Keratinocyte (primary cell): ENCODE results near the gene FAM234A. TPM values are rescaled to one million over a fixed set of nuclear protein-coding genes. Genes with fewer than 3 reads are reported as not detected.
"Not testable (repeated sequence)": the region's sequence is repeated elsewhere in the genome, so short reads cannot be mapped to it uniquely, and the experiment has no call there.

Source experiments
- DNase-seq: peaks from one replicate; pipeline ENCODE4 v3.0.0-alpha.2; 2011; ENCODE audit warnings: low read depth, missing footprints, low spot score
- FAIRE-seq: peaks from 2 replicates; lab custom pipeline; 2011; peaks lifted over from hg19 to GRCh38; lab: Jason Lieb, UNC
- H2AFZ ChIP-seq: 2 replicates; pipeline ENCODE4 v1.6.0; 2012; ENCODE audit warnings: low read length, control low read depth, inconsistent platforms; ENCODE audit not compliant: control insufficient read depth
- H3K27ac ChIP-seq: 2 replicates; pipeline ENCODE4 v1.5.1; 2011; ENCODE audit warnings: low read length; ENCODE audit not compliant: control insufficient read depth, insufficient read depth
- H3K27me3 ChIP-seq: 3 replicates; pipeline ENCODE4 v1.6.0; 2011; ENCODE audit warnings: low read length; ENCODE audit not compliant: control insufficient read depth, insufficient read depth; ENCODE audit errors: extremely low read depth
- H3K36me3 ChIP-seq, 2 experiments: 2 replicates in 1 of 2; 3 replicates in 1 of 2; pipeline ENCODE4 v1.5.1; 2011; ENCODE audit warnings: low read length in 2 of 2, mild to moderate bottlenecking in 1 of 2; ENCODE audit not compliant: control insufficient read depth in 2 of 2, insufficient read depth in 2 of 2; ENCODE audit errors: extremely low read depth in 1 of 2
- H3K4me1 ChIP-seq: 3 replicates; pipeline ENCODE4 v1.5.1; 2011; ENCODE audit warnings: low read length; ENCODE audit not compliant: control insufficient read depth, insufficient read depth; ENCODE audit errors: extremely low read depth
- H3K4me2 ChIP-seq: 3 replicates; pipeline ENCODE4 v1.6.0; 2011; ENCODE audit warnings: low read depth, low read length; ENCODE audit not compliant: control insufficient read depth, insufficient read depth; ENCODE audit errors: extremely low read depth
- H3K4me3 ChIP-seq, 3 experiments: fragments of 200-600 bp in 1 of 3; sonication (generic) in 1 of 3; 2 replicates in 2 of 3; 3 replicates in 1 of 3; pipeline ENCODE4 v1.5.1; 2011 to 2016; ENCODE audit warnings: low read length in 3 of 3, mild to moderate bottlenecking in 3 of 3, control low read depth in 2 of 3, inconsistent platforms in 1 of 3, low read depth in 1 of 3, mixed read lengths in 1 of 3, mixed run types in 1 of 3, moderate library complexity in 1 of 3; ENCODE audit not compliant: control insufficient read depth in 2 of 3, insufficient read depth in 2 of 3; ENCODE audit errors: extremely low read depth in 1 of 3
- H3K79me2 ChIP-seq: 2 replicates; pipeline ENCODE4 v1.6.0; 2012; ENCODE audit warnings: low read length; ENCODE audit not compliant: control insufficient read depth, insufficient read depth
- H3K9ac ChIP-seq: 3 replicates; pipeline ENCODE4 v1.6.0; 2011; ENCODE audit warnings: low read length; ENCODE audit not compliant: control insufficient read depth, insufficient read depth; ENCODE audit errors: extremely low read depth
- H3K9me1 ChIP-seq: 3 replicates; pipeline ENCODE4 v1.6.0; 2011; ENCODE audit warnings: low read length; ENCODE audit not compliant: control insufficient read depth, insufficient read depth; ENCODE audit errors: extremely low read depth
- H3K9me3 ChIP-seq: 2 replicates; pipeline ENCODE4 v1.5.1; 2012; ENCODE audit warnings: low read depth, low read length; ENCODE audit not compliant: control insufficient read depth
- H4K20me1 ChIP-seq: 3 replicates; pipeline ENCODE4 v1.6.0; 2011; ENCODE audit warnings: low read length; ENCODE audit not compliant: control insufficient read depth, insufficient read depth; ENCODE audit errors: extremely low read depth
- EZH2 ChIP-seq: IDR thresholded peaks from one replicate; pipeline ENCODE4 v1.6.1; 2012; ENCODE audit warnings: inconsistent platforms, mild to moderate bottlenecking, low read length, moderate library complexity
- dilution Hi-C: fragments of 300-500 bp; cut with MboI; formaldehyde crosslinking; loops from one replicate; pipeline ENCODE4 v1.7.0; 2020; ENCODE audit warnings: low sequenced_read_pairs; ENCODE audit not compliant: extremely low pct_ligation_motif_present
- polyA plus RNA-seq, 5 experiments: library from polyadenylated mRNA; depleted of rRNA in 3 of 5; stranded (reverse) in 3 of 5; stranded (forward) in 1 of 5; unstranded in 1 of 5; fragments of >200 nt; gene quantifications; 1 replicate in 1 of 5; 2 replicates in 3 of 5; 3 replicates in 1 of 5; pipeline versions ENCODE4 v1.2.1 to v1.2.3, GENCODE V29; 2011 to 2012; ENCODE audit warnings: missing spikeins in 2 of 5, low read depth in 1 of 5, low replicate concordance in 1 of 5
- TF ChIP-seq, protein P1 (sequence below), 3 experiments: IDR thresholded peaks in 1 of 3; conservative IDR thresholded peaks in 1 of 3; optimal IDR thresholded peaks in 1 of 3; 2 replicates in 2 of 3; 3 replicates in 1 of 3; pipeline versions ENCODE3 to v1.5.1; 2011; ENCODE audit warnings: low read length in 3 of 3, mild to moderate bottlenecking in 3 of 3, moderate library complexity in 2 of 3, control low read depth in 1 of 3, inconsistent platforms in 1 of 3; ENCODE audit not compliant: insufficient read depth in 2 of 3; ENCODE audit errors: extremely low read depth in 1 of 3

FAM234A gene
- polyA plus RNA-seq, 1 donor (not counting 4 experiments of a cell fraction or from before 2014, with no cell fraction given): 18.3 TPM

DNA sequence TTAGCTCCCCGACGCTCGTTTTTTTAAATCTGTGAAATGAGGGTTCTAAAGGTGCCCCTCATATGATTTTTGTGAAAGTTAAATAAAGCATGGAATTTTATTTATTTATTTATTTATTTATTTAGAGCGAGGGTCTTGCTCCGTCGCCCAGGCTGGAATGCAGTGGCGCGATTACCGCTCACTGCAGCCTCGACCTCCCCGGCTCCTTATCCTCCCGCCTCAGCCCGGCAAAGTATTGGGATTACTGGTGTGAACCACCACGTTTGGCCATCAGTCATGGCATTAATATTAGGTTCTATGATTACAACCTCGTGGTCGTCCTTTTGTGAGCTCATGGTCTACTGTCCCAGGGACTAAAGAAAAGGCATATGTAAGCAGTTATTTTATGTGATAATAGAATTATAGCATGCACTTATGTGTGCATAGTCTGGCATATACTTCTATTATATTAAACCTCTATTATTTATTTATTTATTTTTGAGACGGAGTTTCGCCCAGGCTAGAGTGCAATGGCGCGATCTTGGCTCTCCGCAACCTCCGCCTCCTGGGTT is 4.8 kb upstream of the FAM234A start:
- dilution Hi-C loops: no loop called here
- no peak overlapping the region for H3K27ac ChIP-seq

DNA sequence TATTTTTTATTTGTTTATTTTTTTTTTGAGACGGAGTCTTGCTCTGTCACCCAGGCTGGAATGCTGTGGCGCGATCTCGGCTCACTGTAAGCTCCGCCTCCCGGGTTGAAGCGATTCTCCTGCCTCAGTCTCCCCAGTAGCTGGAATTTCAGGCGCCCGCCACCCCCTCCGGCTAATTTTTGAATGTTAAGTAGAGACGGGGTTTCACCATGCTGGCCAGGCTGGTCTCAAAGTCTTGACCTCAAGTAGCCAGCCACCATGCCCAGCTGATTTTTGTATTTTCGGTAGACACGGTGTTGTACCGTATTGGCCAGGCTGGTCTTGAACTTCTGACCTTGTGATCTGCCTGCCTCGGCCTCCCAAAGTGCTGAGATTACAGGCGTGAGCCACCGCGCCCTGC is 4.3 kb upstream of the FAM234A start:
- Histone ChIP-seq H4K20me1 (peaks cover 12% of the 10 kb centered on the region), H3K36me3 (peaks cover 10 to 12% of the 10 kb centered on the region in 2 experiments), H3K4me1 (peaks cover 13% of the 10 kb centered on the region), H3K79me2 (peaks cover 35% of the 10 kb centered on the region)
- H3K4me2 ChIP-seq, FAIRE-seq, H3K4me3 ChIP-seq, DNase-seq, dilution Hi-C loops, H3K9me3 ChIP-seq, H3K9me1 ChIP-seq, H3K27me3 ChIP-seq, H3K27ac ChIP-seq, H3K9ac ChIP-seq, H2AFZ ChIP-seq: not testable (repeated sequence)

More for the DNA sequence above, 4.8 kb upstream of the FAM234A start:
- no peak for DNase-seq
- Histone ChIP-seq H2AFZ (peak overlapping the region; percentile 96), H3K4me3 (peak overlapping the region; percentile 95 to 99 (median 98)), H4K20me1 (peaks cover 12% of the 10 kb centered on the region), H3K27me3 (no peaks in the 10 kb centered on the region), H3K36me3 (peaks cover 10 to 16% of the 10 kb centered on the region in 2 experiments), H3K4me1 (peaks cover 13% of the 10 kb centered on the region), H3K9me3 (no peaks in the 10 kb centered on the region), H3K9me1 (no peaks in the 10 kb centered on the region), H3K79me2 (peaks cover 39% of the 10 kb centered on the region), H3K9ac (no peak overlapping the region), H3K4me2 (peak overlapping the region; percentile 87)
- TF ChIP-seq, protein P1, sequence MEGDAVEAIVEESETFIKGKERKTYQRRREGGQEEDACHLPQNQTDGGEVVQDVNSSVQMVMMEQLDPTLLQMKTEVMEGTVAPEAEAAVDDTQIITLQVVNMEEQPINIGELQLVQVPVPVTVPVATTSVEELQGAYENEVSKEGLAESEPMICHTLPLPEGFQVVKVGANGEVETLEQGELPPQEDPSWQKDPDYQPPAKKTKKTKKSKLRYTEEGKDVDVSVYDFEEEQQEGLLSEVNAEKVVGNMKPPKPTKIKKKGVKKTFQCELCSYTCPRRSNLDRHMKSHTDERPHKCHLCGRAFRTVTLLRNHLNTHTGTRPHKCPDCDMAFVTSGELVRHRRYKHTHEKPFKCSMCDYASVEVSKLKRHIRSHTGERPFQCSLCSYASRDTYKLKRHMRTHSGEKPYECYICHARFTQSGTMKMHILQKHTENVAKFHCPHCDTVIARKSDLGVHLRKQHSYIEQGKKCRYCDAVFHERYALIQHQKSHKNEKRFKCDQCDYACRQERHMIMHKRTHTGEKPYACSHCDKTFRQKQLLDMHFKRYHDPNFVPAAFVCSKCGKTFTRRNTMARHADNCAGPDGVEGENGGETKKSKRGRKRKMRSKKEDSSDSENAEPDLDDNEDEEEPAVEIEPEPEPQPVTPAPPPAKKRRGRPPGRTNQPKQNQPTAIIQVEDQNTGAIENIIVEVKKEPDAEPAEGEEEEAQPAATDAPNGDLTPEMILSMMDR (optimal IDR thresholded peaks at IDR 0.05 in 1 of 3, IDR thresholded peaks at IDR 0.05 in 1 of 3, conservative IDR thresholded peaks at IDR 0.05 in 1 of 3; ENCODE audit: extremely low read depth in 1 of 3, insufficient read depth in 2 of 3, low read length in 3 of 3): no peak
- TF ChIP-seq EZH2: no peak
- FAIRE-seq: no peak

DNA sequence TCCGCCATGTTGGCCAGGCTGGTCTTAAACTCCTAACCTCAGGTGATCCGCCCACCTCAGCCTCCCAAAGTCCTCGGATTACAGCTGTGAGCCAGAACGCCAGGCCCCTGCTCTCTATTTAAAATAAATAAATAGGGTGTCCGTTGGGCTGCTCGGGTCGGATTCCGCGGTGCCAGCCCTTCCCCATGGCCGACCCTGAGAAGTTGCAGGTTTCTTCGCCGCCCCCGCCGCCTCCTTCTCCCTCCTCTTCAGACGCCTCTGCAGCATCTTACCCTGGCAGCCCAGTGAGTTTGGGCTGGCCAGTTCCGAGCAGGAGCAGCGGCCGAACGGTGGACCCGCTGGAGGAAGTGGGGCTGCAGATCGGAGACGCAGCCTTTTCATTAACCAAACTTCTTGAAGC is 3.7 kb upstream of the FAM234A start:
- H3K9me3 ChIP-seq: no peaks in the 10 kb centered on the region
- H3K79me2 ChIP-seq: peaks cover 33% of the 10 kb centered on the region
- no peak for DNase-seq
- FAIRE-seq: no peak
- peaks cover 12% of the 10 kb centered on the region for H4K20me1 ChIP-seq
- no peak overlapping the region for H3K9ac ChIP-seq
- no peak overlapping the region for H3K4me3 ChIP-seq
- peaks cover 13% of the 10 kb centered on the region for H3K4me1 ChIP-seq
- H3K27ac ChIP-seq: no peak overlapping the region
- H3K36me3 ChIP-seq: peaks cover 7 to 9% of the 10 kb centered on the region in 2 experiments
- no peak overlapping the region for H3K4me2 ChIP-seq
- no peak overlapping the region for H2AFZ ChIP-seq
- H3K9me1 ChIP-seq: no peaks in the 10 kb centered on the region
- dilution Hi-C loops: no loop called here
- H3K27me3 ChIP-seq: no peaks in the 10 kb centered on the region
- TF ChIP-seq EZH2: no peak
- TF ChIP-seq, protein P1 (optimal IDR thresholded peaks at IDR 0.05 in 1 of 3, IDR thresholded peaks at IDR 0.05 in 1 of 3, conservative IDR thresholded peaks at IDR 0.05 in 1 of 3; ENCODE audit: extremely low read depth in 1 of 3, insufficient read depth in 2 of 3, low read length in 3 of 3): no peak
